AG09309 (cell line): ENCODE data around the gene CEACAM19.
"Not testable (repeated sequence)": the region's sequence is repeated elsewhere in the genome, so short reads cannot be mapped to it uniquely, and the experiment has no call there.

Source experiments
- DNase-seq: peaks from one replicate; pipeline ENCODE4 v3.0.0-alpha.2; 2010; ENCODE audit warnings: low read depth
- H3K4me3 ChIP-seq: 2 replicates; pipeline ENCODE4 v1.5.1; 2011; ENCODE audit warnings: mild to moderate bottlenecking, low read depth, low read length, moderate library complexity; ENCODE audit not compliant: control insufficient read depth
- TF ChIP-seq, protein P1 (sequence below): IDR thresholded peaks from 2 replicates; pipeline ENCODE4 v1.5.1; 2011; ENCODE audit warnings: mild to moderate bottlenecking, low read depth, low read length, inconsistent platforms; ENCODE audit not compliant: insufficient read depth, control insufficient read depth; ENCODE audit errors: missing control alignments

The CEACAM19 gene

GRCh38 chr19:44628793-44629192 is 42.5 kb upstream of the CEACAM19 start:
- TF ChIP-seq, protein P1, sequence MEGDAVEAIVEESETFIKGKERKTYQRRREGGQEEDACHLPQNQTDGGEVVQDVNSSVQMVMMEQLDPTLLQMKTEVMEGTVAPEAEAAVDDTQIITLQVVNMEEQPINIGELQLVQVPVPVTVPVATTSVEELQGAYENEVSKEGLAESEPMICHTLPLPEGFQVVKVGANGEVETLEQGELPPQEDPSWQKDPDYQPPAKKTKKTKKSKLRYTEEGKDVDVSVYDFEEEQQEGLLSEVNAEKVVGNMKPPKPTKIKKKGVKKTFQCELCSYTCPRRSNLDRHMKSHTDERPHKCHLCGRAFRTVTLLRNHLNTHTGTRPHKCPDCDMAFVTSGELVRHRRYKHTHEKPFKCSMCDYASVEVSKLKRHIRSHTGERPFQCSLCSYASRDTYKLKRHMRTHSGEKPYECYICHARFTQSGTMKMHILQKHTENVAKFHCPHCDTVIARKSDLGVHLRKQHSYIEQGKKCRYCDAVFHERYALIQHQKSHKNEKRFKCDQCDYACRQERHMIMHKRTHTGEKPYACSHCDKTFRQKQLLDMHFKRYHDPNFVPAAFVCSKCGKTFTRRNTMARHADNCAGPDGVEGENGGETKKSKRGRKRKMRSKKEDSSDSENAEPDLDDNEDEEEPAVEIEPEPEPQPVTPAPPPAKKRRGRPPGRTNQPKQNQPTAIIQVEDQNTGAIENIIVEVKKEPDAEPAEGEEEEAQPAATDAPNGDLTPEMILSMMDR, result no peak
- no peak for DNase-seq

GRCh38 chr19:44631611-44632010 is 39.7 kb upstream of the CEACAM19 start:
- not testable (repeated sequence) for H3K4me3 ChIP-seq, DNase-seq

More at GRCh38 chr19:44628793-44629192, 42.5 kb upstream of the CEACAM19 start:
- H3K4me3 ChIP-seq, result no peak overlapping the region

- H3K4me3 ChIP-seq, DNase-seq: not testable (repeated sequence)
Observed at GRCh38 chr19:44634058-44634457, 37.2 kb upstream of the CEACAM19 start.

DNA sequence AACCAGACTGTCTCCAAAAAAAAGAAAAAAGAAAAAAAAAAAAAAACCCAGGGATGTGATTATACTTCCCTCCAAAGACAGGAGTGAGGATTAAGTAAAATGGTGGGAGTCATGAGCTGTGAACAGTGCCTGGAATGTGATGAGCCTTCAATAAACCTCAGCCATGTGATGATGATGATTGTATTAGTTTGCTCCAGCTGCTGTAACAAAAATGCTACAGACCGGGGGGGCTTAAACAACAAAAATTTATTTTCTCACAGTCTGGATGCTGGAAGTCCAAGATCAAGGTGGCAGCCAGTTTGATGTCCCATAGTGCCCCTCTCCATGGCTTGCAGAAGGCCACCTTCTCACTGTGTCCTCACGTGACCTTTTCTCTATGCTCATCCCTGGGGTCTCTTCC is 36.5 kb upstream of the CEACAM19 start:
- no peak overlapping the region for H3K4me3 ChIP-seq
- DNase-seq, result no peak
- TF ChIP-seq, protein P1, result no peak

- TF ChIP-seq, protein P1, result no peak
- DNase-seq, result no peak
- no peak overlapping the region for H3K4me3 ChIP-seq
Observed at GRCh38 chr19:44635581-44636438, 35.5 kb upstream of the CEACAM19 start.

DNA sequence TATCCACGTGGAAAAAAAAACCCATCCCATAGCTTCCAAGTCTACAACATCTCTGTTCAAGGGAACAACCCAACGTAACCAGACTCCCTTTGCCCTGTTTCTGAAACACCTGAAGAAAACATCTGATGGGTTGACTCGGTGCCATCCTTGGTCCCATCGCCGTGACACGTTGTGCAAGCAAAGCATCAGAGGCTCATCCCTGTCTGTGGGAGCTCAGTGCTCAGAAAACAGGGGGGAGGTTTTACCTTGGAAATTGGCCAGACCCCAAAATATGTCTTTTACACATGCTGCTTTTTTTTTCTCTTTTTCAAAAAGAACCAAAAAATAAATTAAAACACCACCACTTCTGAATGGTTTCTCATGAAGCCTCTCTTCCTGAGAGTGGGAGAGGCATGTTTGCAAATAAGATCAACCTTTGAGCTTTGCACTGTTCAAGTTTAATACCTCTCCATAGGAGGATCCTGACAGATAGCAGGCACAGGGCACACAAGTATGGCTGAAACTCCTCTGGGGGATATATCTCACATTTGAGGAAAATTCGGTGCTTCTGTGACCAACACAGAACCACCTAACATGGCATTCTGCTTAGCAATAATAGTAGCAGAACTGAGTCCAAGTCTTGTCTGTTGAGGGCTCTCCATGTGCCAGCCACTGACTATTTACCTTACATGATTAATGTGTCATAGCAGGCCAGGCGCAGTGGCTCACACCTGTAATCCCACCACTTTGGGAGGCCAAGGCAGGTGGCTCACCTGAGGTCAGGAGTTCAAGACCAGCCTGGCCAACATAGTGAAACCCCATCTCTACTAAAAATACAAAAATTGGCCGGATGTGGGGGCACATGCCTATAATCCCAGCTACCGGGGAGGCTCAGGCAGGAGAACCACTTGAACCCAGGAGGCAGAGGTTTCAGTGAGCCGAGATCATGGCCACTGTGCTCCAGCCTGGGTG is 34.6 kb upstream of the CEACAM19 start:
- no peak for DNase-seq
- no peak overlapping the region for H3K4me3 ChIP-seq
- TF ChIP-seq, protein P1, result no peak

DNA sequence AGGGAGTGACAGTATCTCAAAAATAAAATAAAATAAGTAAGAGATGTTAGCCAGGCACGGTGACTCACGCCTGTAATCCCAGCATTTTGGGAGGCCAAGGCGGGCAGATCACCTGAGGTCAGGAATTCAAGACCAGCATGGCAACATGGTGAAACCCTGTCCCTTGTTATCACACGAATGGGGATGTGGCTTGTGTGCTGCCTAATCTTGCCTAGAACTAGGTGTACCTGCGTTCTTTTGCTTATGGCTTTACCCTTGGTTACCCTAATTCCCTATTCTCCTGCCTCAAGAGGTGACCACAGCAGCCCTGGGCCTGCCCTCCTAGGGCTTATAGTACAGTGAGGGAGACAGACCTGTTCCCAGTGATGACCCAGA is 33.9 kb upstream of the CEACAM19 start:
- TF ChIP-seq, protein P1, result no peak
- no peak overlapping the region for H3K4me3 ChIP-seq
- DNase-seq, result no peak
